Superior temporal gyrus (tissue), 1 donor: Measurements from ENCODE around the gene AFF4.

Experiments used
- DNase-seq: peaks from one replicate; pipeline ENCODE4 v3.0.0-alpha.2; 2016; ENCODE audit errors: extremely low spot score

The AFF4 gene

GRCh38 chr5:132826424-132827082, 136.9 kb downstream of the AFF4 start:
- DNase-seq = no peak

- DNase-seq = no peak
Measured at GRCh38 chr5:132825834-132826391, 137.5 kb downstream of the AFF4 start.
